ENCODE measurements around the gene STXBP2. TPM values are rescaled to one million over a fixed set of nuclear protein-coding genes. Genes with fewer than 3 reads are reported as not detected.
A peak's percentile ranks its signal among the peaks of the same experiment; 100 is the strongest.

Gene STXBP2
- total and polyA plus RNA-seq, 9 of the 15 experiments (the other 6 are each of a cell fraction or from before 2014, with no cell fraction given), result 2.5 to 163 (median 71.3) TPM

DNA sequence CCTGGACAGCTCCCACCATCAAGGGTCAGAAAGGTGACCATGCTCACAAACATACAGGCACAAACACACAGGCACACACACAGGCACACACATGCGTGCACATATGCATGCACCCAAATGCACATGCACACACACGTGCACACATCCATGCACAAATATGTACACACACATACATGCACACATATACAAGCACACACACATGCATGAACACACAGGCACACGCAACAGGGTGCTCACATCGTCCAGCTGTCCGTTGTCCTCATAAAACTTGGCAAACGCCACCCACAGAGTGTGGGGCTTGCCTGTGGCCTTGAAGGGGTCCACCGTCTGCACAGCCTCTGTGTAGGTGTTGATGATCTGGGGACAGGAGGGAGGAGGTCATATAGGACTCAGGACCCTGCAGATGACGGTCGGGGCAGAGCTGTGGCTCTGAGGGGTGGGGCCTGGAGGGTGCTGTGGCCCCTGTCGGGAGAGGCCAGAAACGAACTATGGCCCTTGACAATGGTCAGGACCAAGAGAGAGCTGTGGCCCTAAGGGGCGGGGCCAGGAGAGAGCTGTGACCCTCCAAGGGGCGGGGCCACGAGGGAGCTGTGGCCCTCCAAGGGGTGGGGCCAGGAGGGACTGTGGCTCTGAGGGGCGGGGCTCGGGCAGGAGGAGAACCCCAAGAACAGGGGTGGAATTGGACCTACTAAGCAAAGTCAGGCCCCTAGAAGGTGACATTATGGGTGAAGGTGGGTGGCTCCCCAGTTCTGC, 13.8 kb upstream of the STXBP2 start:
- peaks cover 2 to 50% of the 10 kb centered on the region in 2 experiments; a peak in 4 of 5 replicates for H3K4me1 ChIP-seq (replicated peaks in 1 of 2; ENCODE audit: control insufficient read depth in 2 of 2, insufficient read depth in 2 of 2, low read length in 2 of 2)
- H3K27me3 ChIP-seq (ENCODE audit: control insufficient read depth in 2 of 2, insufficient read depth in 2 of 2, low read length in 2 of 2), result no peaks in the 10 kb centered on the region
- no peak overlapping the region for H3K9ac ChIP-seq (ENCODE audit: insufficient read depth in 1 of 2, low read depth in 2 of 2, low read length in 2 of 2)
- H3K79me2 ChIP-seq (ENCODE audit: control insufficient read depth, insufficient read depth, low read length), result peaks cover 19% of the 10 kb centered on the region
- no peak for FAIRE-seq
- peak; percentile 94 for ATAC-seq
- TF ChIP-seq PHB2 (IDR thresholded peaks at IDR 0.05; ENCODE audit: low read depth) (no peak), POLR2A (conservative IDR thresholded peaks at IDR 0.05) (0 out of 2 replicates have a peak, but pooled peaks have one; percentile 36), ZNF445 (CRISPR knock-in tag; IDR thresholded peaks at IDR 0.05; ENCODE audit: low read depth) (no peak), RBFOX2 (IDR thresholded peaks at IDR 0.05; ENCODE audit: low read depth, low read length) (0 out of 2 replicates have a peak, but pooled peaks have one; percentile 3), NFATC3 (IDR thresholded peaks at IDR 0.05) (no peak), REST (IDR thresholded peaks at IDR 0.05; ENCODE audit: borderline replicate concordance) (no peak), REST (CRISPR knock-in tag; IDR thresholded peaks at IDR 0.05; ENCODE audit: low read depth) (no peak), ZBTB8A (IDR thresholded peaks at IDR 0.05; ENCODE audit: partially characterized antibody) (no peak), GTF2F1 (IDR thresholded peaks at IDR 0.05; ENCODE audit: low read depth, low read length) (no peak), SRSF3 (IDR thresholded peaks at IDR 0.05; ENCODE audit: insufficient read depth, low read length) (no peak), ZNF217 (CRISPR knock-in tag; IDR thresholded peaks at IDR 0.05) (no peak), ZNF354B (CRISPR knock-in tag; IDR thresholded peaks at IDR 0.05) (no peak), MCM2 (IDR thresholded peaks at IDR 0.05; ENCODE audit: low read depth) (no peak), RB1 (IDR thresholded peaks at IDR 0.05; ENCODE audit: low read depth) (no peak)
- TF ChIP-seq, protein P1, sequence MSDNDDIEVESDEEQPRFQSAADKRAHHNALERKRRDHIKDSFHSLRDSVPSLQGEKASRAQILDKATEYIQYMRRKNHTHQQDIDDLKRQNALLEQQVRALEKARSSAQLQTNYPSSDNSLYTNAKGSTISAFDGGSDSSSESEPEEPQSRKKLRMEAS (CRISPR knock-in tag; IDR thresholded peaks at IDR 0.05), result 0 out of 2 replicates have a peak, but pooled peaks have one; percentile 17
- BruUV-seq (replicated peaks), result no TSS peak
- intact Hi-C loops (cut with micrococcal nuclease), result no loop called here
- H3K9me3 ChIP-seq (replicated peaks; ENCODE audit: control insufficient read depth, insufficient read depth, low read depth, low read length), result no peaks in the 10 kb centered on the region
- H4K20me1 ChIP-seq (replicated peaks; ENCODE audit: control insufficient read depth, insufficient read depth, low read length), result no peaks in the 10 kb centered on the region
- in situ Hi-C loops (cut with MboI), result no loop called here
- H3K36me3 ChIP-seq (ENCODE audit: control insufficient read depth, insufficient read depth, low read length), result peaks cover 78% of the 10 kb centered on the region; the same call in 2 of the 3 replicates
- no peaks in the 10 kb centered on the region for H3K9me1 ChIP-seq (ENCODE audit: control insufficient read depth, insufficient read depth, low read length)
- H3K27ac ChIP-seq (ENCODE audit: extremely low read depth, low read depth, low read length), result no peak overlapping the region
- no peak overlapping the region for H3K4me2 ChIP-seq (ENCODE audit: insufficient read depth, low read length)
- WGBS (ENCODE audit: insufficient coverage, low coverage, missing lambda C conversion rate), result 82% methylated on average over 13 of the region's 16 CpGs
- ChIA-PET CTCF (ENCODE audit: low intra/inter-chr PET ratio) (no interaction called here), POLR2A (interaction anchor here (0.5 to 1.4 kb wide), 5 partner anchors 8 to 539 kb away, joined by 3 to 7 read pairs (median 4); no protein-coding TSS in a partner anchor)
- DNase-seq (ENCODE audit: extremely low read depth in 1 of 4, low spot score in 3 of 4), result peak; percentile 63 to 88 (median 83)
- H3K4me3 ChIP-seq, result no peak overlapping the region
- no peak overlapping the region for H2AFZ ChIP-seq (ENCODE audit: low read depth, low read length)
